ENCODE data around the gene FNDC10. TPM values are rescaled to one million over a fixed set of nuclear protein-coding genes. Genes with fewer than 3 reads are reported as not detected.

Gene FNDC10
- total RNA-seq, 1 experiment from 2014 or later: 8.4 TPM

DNA sequence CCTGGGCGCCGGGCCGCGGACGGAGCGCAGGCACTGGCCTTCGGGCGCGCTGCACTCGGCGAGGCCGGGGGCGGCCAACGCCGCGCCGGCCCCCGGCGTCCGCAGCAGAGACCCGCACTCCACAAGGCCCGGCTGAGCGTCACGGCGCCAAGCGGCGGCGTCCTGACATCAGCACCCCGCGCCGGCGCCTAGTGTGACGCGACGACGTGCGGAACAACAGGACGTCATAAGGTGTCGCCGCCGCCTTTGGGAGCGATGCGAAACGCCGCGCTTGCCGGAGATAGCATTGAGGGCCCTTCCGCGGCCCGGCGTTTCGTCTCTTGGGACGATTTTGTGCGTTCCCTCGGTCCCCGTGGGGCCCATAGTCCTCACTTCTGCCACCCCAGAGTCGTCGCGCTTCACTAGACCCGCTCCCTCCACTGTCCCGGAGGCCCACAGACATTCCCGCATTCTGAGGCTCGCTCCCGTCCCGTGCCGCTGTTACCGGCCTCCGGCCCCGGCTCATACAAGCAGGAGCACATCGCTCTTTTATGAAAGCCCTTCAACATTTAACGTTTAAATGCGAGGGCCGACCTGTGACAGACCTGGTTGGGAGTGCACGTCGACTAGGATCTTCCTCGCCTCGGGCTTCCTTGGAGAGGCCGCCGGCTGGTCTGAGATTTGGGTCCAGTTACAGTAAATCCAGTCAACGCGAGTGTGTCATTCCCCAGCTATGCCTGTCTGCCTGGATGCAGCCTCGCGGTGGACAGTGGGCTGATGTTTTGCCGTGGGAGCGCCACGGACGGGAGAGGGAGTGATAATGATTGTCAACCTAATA lies 25.0 kb downstream of the FNDC10 start, which contains the start of gene SSU72:
Gene SSU72 (minus strand): TSS at position 143 of the 817 bp plus-strand sequence. CDS start 306 bp downstream, outside the sequence.
- peaks cover 0 to 7% of the 10 kb centered on the region in 2 experiments; a peak in 3 of 4 replicates for H3K36me3 ChIP-seq (ENCODE audit: control insufficient read depth in 1 of 2, insufficient read depth in 2 of 2, low read length in 2 of 2)
- POLR2A ChIA-PET: no interaction called here
- H3K4me2 ChIP-seq (ENCODE audit: low read length): peak within 1 kb of the TSS; percentile 74
- H3K27ac ChIP-seq (ENCODE audit: low read depth, low read length): peak within 1 kb of the TSS; percentile 99
- H3K79me2 ChIP-seq (ENCODE audit: insufficient read depth, low read length): peaks cover 45% of the 10 kb centered on the region
- peaks cover 17 to 22% of the 10 kb centered on the region in 2 experiments for H3K4me1 ChIP-seq (ENCODE audit: control insufficient read depth in 1 of 2, insufficient read depth in 2 of 2, low read length in 2 of 2)
- no peak within 1 kb of the TSS for H2AFZ ChIP-seq (ENCODE audit: low read depth, low read length, poor library complexity, severe bottlenecking)
- H3K27me3 ChIP-seq (ENCODE audit: insufficient read depth, low read length): no peaks in the 10 kb centered on the region
- H4K20me1 ChIP-seq (ENCODE audit: insufficient read depth): peaks cover 3% of the 10 kb centered on the region; the same call in 1 of the 2 replicates
- H3K9ac ChIP-seq (ENCODE audit: low read length): peak within 1 kb of the TSS; percentile 100
- CTCF ChIA-PET: no interaction called here
- no peaks in the 10 kb centered on the region for H3K9me3 ChIP-seq (ENCODE audit: control insufficient read depth in 1 of 2, insufficient read depth in 1 of 2, low read depth in 1 of 2, low read length in 2 of 2)
- H3K9me2 ChIP-seq (ENCODE audit: insufficient read depth): no peaks in the 10 kb centered on the region
- ATAC-seq (peak; percentile 85), DNase-seq (ENCODE audit: low read depth, low spot score) (peak; percentile 83)
- BruUV-seq (replicated peaks): TSS peak; percentile 94
- RAD21 ChIA-PET (ENCODE audit: low non-redundant PET in 1 of 2, low total read pairs in 2 of 2, uncharacterized antibody in 2 of 2, unreplicated experiment in 2 of 2): no interaction called here
- TF ChIP-seq POLR2AphosphoS5 (IDR thresholded peaks at IDR 0.05; ENCODE audit: low read depth, low read length) (peak; percentile 93), ZFX (IDR thresholded peaks at IDR 0.05) (peak; percentile 95), JUND (IDR thresholded peaks at IDR 0.05) (no peak), SP1 (IDR thresholded peaks at IDR 0.05; ENCODE audit: low read depth) (peak; percentile 73; the same call in 1 of the 2 replicates), TCF7L2 (IDR thresholded peaks at IDR 0.05; ENCODE audit: borderline replicate concordance, extremely low read depth, insufficient read depth, insufficient read length) (peak; percentile 86), YY1 (IDR thresholded peaks at IDR 0.05; ENCODE audit: extremely low read depth, insufficient replicate concordance, low read depth, low read length) (peak; percentile 37), SRF (IDR thresholded peaks at IDR 0.05; ENCODE audit: low read depth) (peak; percentile 98), CBX3 (IDR thresholded peaks at IDR 0.05; ENCODE audit: low read depth) (no peak)
- TF ChIP-seq, protein P1, sequence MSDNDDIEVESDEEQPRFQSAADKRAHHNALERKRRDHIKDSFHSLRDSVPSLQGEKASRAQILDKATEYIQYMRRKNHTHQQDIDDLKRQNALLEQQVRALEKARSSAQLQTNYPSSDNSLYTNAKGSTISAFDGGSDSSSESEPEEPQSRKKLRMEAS (IDR thresholded peaks at IDR 0.05): peak; percentile 81
- TF ChIP-seq, protein P2, sequence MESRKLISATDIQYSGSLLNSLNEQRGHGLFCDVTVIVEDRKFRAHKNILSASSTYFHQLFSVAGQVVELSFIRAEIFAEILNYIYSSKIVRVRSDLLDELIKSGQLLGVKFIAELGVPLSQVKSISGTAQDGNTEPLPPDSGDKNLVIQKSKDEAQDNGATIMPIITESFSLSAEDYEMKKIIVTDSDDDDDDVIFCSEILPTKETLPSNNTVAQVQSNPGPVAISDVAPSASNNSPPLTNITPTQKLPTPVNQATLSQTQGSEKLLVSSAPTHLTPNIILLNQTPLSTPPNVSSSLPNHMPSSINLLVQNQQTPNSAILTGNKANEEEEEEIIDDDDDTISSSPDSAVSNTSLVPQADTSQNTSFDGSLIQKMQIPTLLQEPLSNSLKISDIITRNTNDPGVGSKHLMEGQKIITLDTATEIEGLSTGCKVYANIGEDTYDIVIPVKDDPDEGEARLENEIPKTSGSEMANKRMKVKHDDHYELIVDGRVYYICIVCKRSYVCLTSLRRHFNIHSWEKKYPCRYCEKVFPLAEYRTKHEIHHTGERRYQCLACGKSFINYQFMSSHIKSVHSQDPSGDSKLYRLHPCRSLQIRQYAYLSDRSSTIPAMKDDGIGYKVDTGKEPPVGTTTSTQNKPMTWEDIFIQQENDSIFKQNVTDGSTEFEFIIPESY (IDR thresholded peaks at IDR 0.05; ENCODE audit: extremely low read depth, insufficient replicate concordance, low read length): peak; percentile 3
- intact Hi-C loops (cut with micrococcal nuclease): loop anchor here (5.0 kb wide), 1 partner anchor 63 kb away; the partner anchor contains the start of gene ATAD3A
- peak within 1 kb of the TSS; percentile 84 to 97 for H3K4me3 ChIP-seq (replicated peaks in 1 of 2; ENCODE audit: low read depth in 1 of 2, low read length in 2 of 2)

Measured in HCT116 (cell line).